PC-9 (cell line): ENCODE measurements around the gene DZIP1.

Experiments
- CTCF ChIP-seq: fragments of 200-600 bp; sonication (generic); conservative IDR thresholded peaks from 2 replicates; pipeline ENCODE4 v1.6.1; 2017; ENCODE audit warnings: mixed run types, antibody characterized with exemption, mild to moderate bottlenecking, moderate library complexity
- EZH2 ChIP-seq: fragments of 200-600 bp; sonication (generic); IDR thresholded peaks from 2 replicates; pipeline ENCODE4 v1.8.0; 2017; ENCODE audit warnings: antibody characterized with exemption, low read depth

- TF ChIP-seq EZH2 (no peak), CTCF (peak; percentile 87)
These were observed 20.5 kb downstream of the DZIP1 start for GRCh38 chr13:95624020-95624419.
